Liver (tissue), 9 donors: ENCODE data around the gene UBXN7. TPM values are rescaled to one million over a fixed set of nuclear protein-coding genes. Genes with fewer than 3 reads are reported as not detected.

Source experiments
- DNase-seq: peaks from one replicate; pipeline ENCODE4 v3.0.0-alpha.2; 2017; ENCODE audit warnings: low spot score
- H3K27ac ChIP-seq, 2 donors: one replicate each; pipeline ENCODE4 v1.7.0; 2013; ENCODE audit warnings: inconsistent platforms in 2 of 2, low read length in 2 of 2, control low read depth in 1 of 2, low read depth in 1 of 2, mild to moderate bottlenecking in 1 of 2
- H3K27me3 ChIP-seq, 4 donors: one replicate each; pipeline versions ENCODE4 v1.6.1 to v1.7.0; 2013; ENCODE audit warnings: low read length in 3 of 4, inconsistent platforms in 1 of 4, mild to moderate bottlenecking in 1 of 4, moderate library complexity in 1 of 4; ENCODE audit not compliant: control insufficient read depth in 4 of 4, insufficient read depth in 4 of 4
- H3K36me3 ChIP-seq, 4 donors: one replicate each; pipeline versions ENCODE4 v1.6.1 to v1.7.0; 2013; ENCODE audit warnings: low read length in 3 of 4, mild to moderate bottlenecking in 3 of 4, low read depth in 1 of 4, moderate library complexity in 1 of 4; ENCODE audit not compliant: control insufficient read depth in 4 of 4, insufficient read depth in 3 of 4
- H3K4me1 ChIP-seq, 4 donors: one replicate each; pipeline versions ENCODE4 v1.6.1 to v1.7.0; 2013; ENCODE audit warnings: low read length in 3 of 4, mild to moderate bottlenecking in 3 of 4, moderate library complexity in 1 of 4; ENCODE audit not compliant: control insufficient read depth in 4 of 4, insufficient read depth in 4 of 4
- H3K4me3 ChIP-seq, 3 donors: one replicate each; pipeline versions ENCODE4 v1.6.1 to v1.7.0; 2013; ENCODE audit warnings: low read length in 3 of 3, control low read depth in 1 of 3, low read depth in 1 of 3, mild to moderate bottlenecking in 1 of 3
- H3K9ac ChIP-seq, 2 donors: one replicate each; pipeline ENCODE4 v1.7.0; 2013; ENCODE audit warnings: low read length in 2 of 2, mild to moderate bottlenecking in 2 of 2, moderate library complexity in 2 of 2, control low read depth in 1 of 2, low read depth in 1 of 2
- H3K9me3 ChIP-seq, 4 donors: one replicate each; pipeline versions ENCODE4 v1.6.1 to v1.7.0; 2013; ENCODE audit warnings: low read length in 3 of 4; ENCODE audit not compliant: control insufficient read depth in 4 of 4
- CTCF ChIP-seq: fragments of 150-350 bp; IDR thresholded peaks from 2 replicates; pipeline ENCODE4 v1.5.1; 2017; ENCODE audit warnings: improper control_type of control experiment, low read depth, low read length; ENCODE audit not compliant: missing input control
- FOXA1 ChIP-seq: IDR thresholded peaks from 2 replicates; pipeline ENCODE4 v1.6.1; 2016; ENCODE audit warnings: antibody characterized with exemption
- FOXA2 ChIP-seq: IDR thresholded peaks from 2 replicates; pipeline ENCODE4 v1.6.1; 2016; ENCODE audit warnings: antibody characterized with exemption
- HNF4G ChIP-seq: IDR thresholded peaks from 2 replicates; pipeline ENCODE4 v1.6.1; 2016; ENCODE audit warnings: antibody characterized with exemption
- JUND ChIP-seq, 2 donors: IDR thresholded peaks; 2 replicates each; pipeline ENCODE4 v1.6.1; 2016; ENCODE audit warnings: antibody characterized with exemption in 2 of 2
- MAX ChIP-seq: IDR thresholded peaks from 2 replicates; pipeline ENCODE4 v1.6.1; 2016; ENCODE audit warnings: antibody characterized with exemption
- NR2F2 ChIP-seq: IDR thresholded peaks from 2 replicates; pipeline ENCODE4 v1.6.1; 2016; ENCODE audit warnings: antibody characterized with exemption
- RAD21 ChIP-seq, 2 donors: IDR thresholded peaks; 2 replicates each; pipeline ENCODE4 v1.6.1; 2016; ENCODE audit warnings: antibody characterized with exemption in 2 of 2, mild to moderate bottlenecking in 2 of 2
- REST ChIP-seq: IDR thresholded peaks from 2 replicates; pipeline ENCODE4 v1.6.1; 2016; ENCODE audit warnings: antibody characterized with exemption, mild to moderate bottlenecking
- SP1 ChIP-seq: IDR thresholded peaks from 2 replicates; pipeline ENCODE4 v1.6.1; 2018; ENCODE audit warnings: antibody characterized with exemption, mild to moderate bottlenecking
- TAF1 ChIP-seq: conservative IDR thresholded peaks from 2 replicates; pipeline ENCODE4 v1.6.1; 2016; ENCODE audit warnings: antibody characterized with exemption, mild to moderate bottlenecking
- YY1 ChIP-seq: IDR thresholded peaks from 2 replicates; pipeline ENCODE4 v1.6.1; 2016; ENCODE audit warnings: antibody characterized with exemption, mild to moderate bottlenecking
- ZBTB33 ChIP-seq: IDR thresholded peaks from 2 replicates; pipeline ENCODE4 v1.6.1; 2016; ENCODE audit warnings: antibody characterized with exemption
- WGBS: extraction: QIAGEN DNeasy Blood & Tissue Kit; methylation state at CpG from one replicate; pipeline ENCODE4 v1.1.7; 2013; 5-methylcytosine and 5-hydroxymethylcytosine counted together
- polyA plus RNA-seq, 2 donors: library from polyadenylated mRNA; stranded (reverse) in 1 of 2; unstranded in 1 of 2; fragments of 200-250 nt in 1 of 2; fragments of >200 nt in 1 of 2; fragmentation: Nextera tagmentation in 1 of 2; extraction: Ambion mirVana in 1 of 2; gene quantifications; one replicate each; pipeline versions ENCODE4 v1.2.1 to v1.2.3, GENCODE V29; 2013 to 2015
- total RNA-seq, 2 donors: library from RNA; depleted of rRNA; stranded (reverse); fragments of >200 nt; gene quantifications; one replicate each; pipeline ENCODE4 v1.2.3, GENCODE V29; 2014
- donor health status: healthy.
- donor health status: healthy.
- donor health status: healthy.
- donor health status: healthy.
- donor health status: healthy.

UBXN7 gene
- total and polyA plus RNA-seq, 4 donors = 2.9 to 15.5 (median 7.7) TPM

- no peak for DNase-seq
- TF ChIP-seq ZBTB33 (no peak), YY1 (no peak)
- no peaks in the 10 kb centered on the region for H3K9me3 ChIP-seq
- no peak overlapping the region for H3K4me3 ChIP-seq
- peaks cover 0 to 39% (median 25%) of the 10 kb centered on the region in 4 donors for H3K36me3 ChIP-seq
- WGBS = 85% methylated on average over 6 of the region's 6 CpGs
- no peaks in the 10 kb centered on the region for H3K4me1 ChIP-seq
- no peak overlapping the region for H3K27ac ChIP-seq
- H3K27me3 ChIP-seq = no peaks in the 10 kb centered on the region
- no peak overlapping the region for H3K9ac ChIP-seq
These were observed 78.1 kb downstream of the UBXN7 start for GRCh38 chr3:196354132-196354531.

- 95% methylated on average over 6 of the region's 6 CpGs for WGBS
- H3K4me3 ChIP-seq = no peak overlapping the region
- no peak for DNase-seq
These were observed 80.7 kb downstream of the UBXN7 start for GRCh38 chr3:196351541-196351940.

More at GRCh38 chr3:196351541-196351940, 80.7 kb downstream of the UBXN7 start:
- Histone ChIP-seq H3K9me3 (no peaks in the 10 kb centered on the region), H3K4me1 (no peaks in the 10 kb centered on the region), H3K36me3 (peaks cover 0 to 26% (median 17%) of the 10 kb centered on the region in 4 donors), H3K27me3 (no peaks in the 10 kb centered on the region), H3K27ac (no peak overlapping the region), H3K9ac (no peak overlapping the region)
- TF ChIP-seq FOXA2 = no peak
- TF ChIP-seq HNF4G = no peak
- no peak for TF ChIP-seq YY1
- no peak for TF ChIP-seq REST
- TF ChIP-seq JUND (IDR thresholded peaks at IDR 0.05) = no peak
- TF ChIP-seq NR2F2 = no peak
- TF ChIP-seq ZBTB33 = no peak
- TF ChIP-seq MAX = no peak
- no peak for TF ChIP-seq TAF1
- TF ChIP-seq FOXA1 = no peak
- no peak for TF ChIP-seq RAD21 (IDR thresholded peaks at IDR 0.05)
- TF ChIP-seq SP1 = no peak
- no peak for TF ChIP-seq CTCF
